HEK293 (cell line): ENCODE measurements around the gene TNFAIP1.

Experiments
- HOXC10 ChIP-seq: sonication (generic); formaldehyde crosslinking; IDR thresholded peaks from 2 replicates; pipeline ENCODE4 v1.8.1; 2023; ENCODE audit warnings: mild to moderate bottlenecking, missing genetic modification reagents
- HOXD13 ChIP-seq: sonication (generic); formaldehyde crosslinking; IDR thresholded peaks from 2 replicates; pipeline ENCODE4 v1.8.0; 2022; ENCODE audit warnings: missing genetic modification reagents, borderline replicate concordance
- KLF10 ChIP-seq: fragments of 450-650 bp; IDR thresholded peaks from 2 replicates; pipeline ENCODE4 v1.5.1; 2018; ENCODE audit warnings: missing biosample characterization, mild to moderate bottlenecking, missing genetic modification characterization
- KLF8 ChIP-seq: fragments of 450-650 bp; formaldehyde crosslinking; IDR thresholded peaks from 2 replicates; pipeline ENCODE4 v1.5.1; 2016; ENCODE audit warnings: missing biosample characterization, missing genetic modification characterization
- SP7 ChIP-seq: fragments of 450-650 bp; formaldehyde crosslinking; IDR thresholded peaks from 2 replicates; pipeline ENCODE4 v1.5.1; 2016; ENCODE audit warnings: missing biosample characterization, missing genetic modification characterization
- TCF7L2 ChIP-seq: IDR thresholded peaks from 2 replicates; pipeline ENCODE4 v1.6.1; 2011; ENCODE audit warnings: low read depth, mild to moderate bottlenecking, inconsistent platforms, low read length, moderate library complexity, borderline replicate concordance
- TSHZ1 ChIP-seq: fragments of 450-650 bp; formaldehyde crosslinking; IDR thresholded peaks from 2 replicates; pipeline ENCODE4 v1.5.1; 2016; ENCODE audit warnings: missing biosample characterization, missing genetic modification characterization, borderline replicate concordance
- YY2 ChIP-seq: fragments of 450-650 bp; formaldehyde crosslinking; IDR thresholded peaks from 2 replicates; pipeline ENCODE4 v1.5.1; 2016; ENCODE audit warnings: missing biosample characterization, missing genetic modification characterization
- ZBTB7A ChIP-seq: fragments of 450-650 bp; formaldehyde crosslinking; IDR thresholded peaks from 2 replicates; pipeline ENCODE4 v1.5.1; 2016; ENCODE audit warnings: low read depth, missing biosample characterization, missing genetic modification characterization
- ZFP3 ChIP-seq: fragments of 450-650 bp; formaldehyde crosslinking; IDR thresholded peaks from 2 replicates; pipeline ENCODE4 v1.5.1; 2016; ENCODE audit warnings: low read depth, missing biosample characterization, missing genetic modification characterization
- ZNF121 ChIP-seq: fragments of 450-650 bp; formaldehyde crosslinking; IDR thresholded peaks from 2 replicates; pipeline ENCODE4 v1.5.1; 2016; ENCODE audit warnings: missing biosample characterization, missing genetic modification characterization
- ZNF133 ChIP-seq: fragments of 450-650 bp; formaldehyde crosslinking; IDR thresholded peaks from 2 replicates; pipeline ENCODE4 v1.5.1; 2016; ENCODE audit warnings: missing biosample characterization, missing genetic modification characterization
- ZNF18 ChIP-seq: fragments of 450-650 bp; formaldehyde crosslinking; IDR thresholded peaks from 2 replicates; pipeline ENCODE4 v1.5.1; 2016; ENCODE audit warnings: missing biosample characterization, missing genetic modification characterization
- ZNF211 ChIP-seq: fragments of 450-650 bp; formaldehyde crosslinking; IDR thresholded peaks from 2 replicates; pipeline ENCODE4 v1.5.1; 2016; ENCODE audit warnings: low read depth, missing biosample characterization, missing genetic modification characterization
- ZNF23 ChIP-seq: fragments of 450-650 bp; formaldehyde crosslinking; IDR thresholded peaks from 2 replicates; pipeline ENCODE4 v1.5.1; 2016; ENCODE audit warnings: missing biosample characterization, missing genetic modification characterization, borderline replicate concordance
- ZNF26 ChIP-seq: fragments of 450-650 bp; formaldehyde crosslinking; IDR thresholded peaks from 2 replicates; pipeline ENCODE4 v1.5.1; 2016; ENCODE audit warnings: missing biosample characterization, missing genetic modification characterization
- ZNF311 ChIP-seq: fragments of 450-650 bp; formaldehyde crosslinking; IDR thresholded peaks from 2 replicates; pipeline ENCODE4 v1.5.1; 2017; ENCODE audit warnings: missing biosample characterization, missing genetic modification characterization, borderline replicate concordance
- ZNF366 ChIP-seq: fragments of 450-650 bp; formaldehyde crosslinking; conservative IDR thresholded peaks from 2 replicates; pipeline ENCODE4 v1.5.1; 2016; ENCODE audit warnings: missing biosample characterization, missing genetic modification characterization
- ZNF394 ChIP-seq: fragments of 450-650 bp; formaldehyde crosslinking; IDR thresholded peaks from 2 replicates; pipeline ENCODE4 v1.5.1; 2016; ENCODE audit warnings: missing biosample characterization, missing genetic modification characterization, mild to moderate bottlenecking, moderate library complexity, borderline replicate concordance
- ZNF426 ChIP-seq: fragments of 450-650 bp; formaldehyde crosslinking; IDR thresholded peaks from 2 replicates; pipeline ENCODE4 v1.5.1; 2017; ENCODE audit warnings: missing biosample characterization, missing genetic modification characterization, mild to moderate bottlenecking, inconsistent platforms, moderate library complexity
- ZNF473 ChIP-seq: fragments of 450-650 bp; formaldehyde crosslinking; IDR thresholded peaks from 2 replicates; pipeline ENCODE4 v1.5.1; 2017; ENCODE audit warnings: missing biosample characterization, missing genetic modification characterization
- ZNF514 ChIP-seq: fragments of 450-650 bp; formaldehyde crosslinking; IDR thresholded peaks from 2 replicates; pipeline ENCODE4 v1.5.1; 2016; ENCODE audit warnings: missing biosample characterization, missing genetic modification characterization
- ZNF624 ChIP-seq: fragments of 450-650 bp; formaldehyde crosslinking; IDR thresholded peaks from 2 replicates; pipeline ENCODE4 v1.5.1; 2017; ENCODE audit warnings: missing biosample characterization, missing genetic modification characterization
- ZNF654 ChIP-seq: fragments of 450-650 bp; formaldehyde crosslinking; IDR thresholded peaks from 2 replicates; pipeline ENCODE4 v1.5.1; 2016; ENCODE audit warnings: low read depth, missing biosample characterization, missing genetic modification characterization
- ZNF677 ChIP-seq: fragments of 450-650 bp; IDR thresholded peaks from 2 replicates; pipeline ENCODE4 v1.5.0; 2018; ENCODE audit warnings: missing biosample characterization, mild to moderate bottlenecking, missing genetic modification characterization, moderate library complexity
- ZNF701 ChIP-seq: fragments of 450-650 bp; formaldehyde crosslinking; IDR thresholded peaks from 2 replicates; pipeline ENCODE4 v1.5.1; 2016; ENCODE audit warnings: missing biosample characterization, missing genetic modification characterization
- ZNF785 ChIP-seq: fragments of 450-650 bp; formaldehyde crosslinking; IDR thresholded peaks from 2 replicates; pipeline ENCODE4 v1.5.1; 2016; ENCODE audit warnings: missing biosample characterization, missing genetic modification characterization
- ZNF830 ChIP-seq: fragments of 450-650 bp; IDR thresholded peaks from 2 replicates; pipeline ENCODE4 v1.5.0; 2018; ENCODE audit warnings: missing biosample characterization, missing genetic modification characterization, low read depth, mild to moderate bottlenecking, moderate library complexity
- ZXDB ChIP-seq: fragments of 450-650 bp; formaldehyde crosslinking; IDR thresholded peaks from 2 replicates; pipeline ENCODE4 v1.5.1; 2016; ENCODE audit warnings: missing biosample characterization, missing genetic modification characterization
- TF ChIP-seq, protein P1 (sequence below): fragments of 450-650 bp; formaldehyde crosslinking; IDR thresholded peaks from 2 replicates; pipeline ENCODE4 v1.5.1; 2016; ENCODE audit warnings: missing biosample characterization, missing genetic modification characterization
- TF ChIP-seq, protein P2 (sequence below): fragments of 450-650 bp; formaldehyde crosslinking; IDR thresholded peaks from 2 replicates; pipeline ENCODE4 v1.5.1; 2016; ENCODE audit warnings: missing biosample characterization, missing genetic modification characterization

The TNFAIP1 gene

GRCh38 chr17:28371245-28372202 is 36.0 kb downstream of the TNFAIP1 start, which contains the start of gene SARM1 (continued):
- peak; percentile 90 for TF ChIP-seq KLF10 (tag by site-specific recombination)
- no peak for TF ChIP-seq ZNF211
- TF ChIP-seq ZNF654 (tag by site-specific recombination), result no peak
- no peak for TF ChIP-seq ZNF311 (tag by site-specific recombination)
- TF ChIP-seq ZNF677 (tag by site-specific recombination), result no peak
- TF ChIP-seq ZNF366, result peak; percentile 95
- no peak for TF ChIP-seq ZFP3
- TF ChIP-seq TSHZ1, result no peak
- no peak for TF ChIP-seq ZNF701 (tag by site-specific recombination)
- TF ChIP-seq ZNF133 (tag by site-specific recombination), result peak; percentile 26; the same call in 1 of the 2 replicates
- TF ChIP-seq ZNF473 (tag by site-specific recombination), result no peak
- peak; percentile 53; the same call in 1 of the 2 replicates for TF ChIP-seq YY2 (tag by site-specific recombination)
- TF ChIP-seq, protein P1, sequence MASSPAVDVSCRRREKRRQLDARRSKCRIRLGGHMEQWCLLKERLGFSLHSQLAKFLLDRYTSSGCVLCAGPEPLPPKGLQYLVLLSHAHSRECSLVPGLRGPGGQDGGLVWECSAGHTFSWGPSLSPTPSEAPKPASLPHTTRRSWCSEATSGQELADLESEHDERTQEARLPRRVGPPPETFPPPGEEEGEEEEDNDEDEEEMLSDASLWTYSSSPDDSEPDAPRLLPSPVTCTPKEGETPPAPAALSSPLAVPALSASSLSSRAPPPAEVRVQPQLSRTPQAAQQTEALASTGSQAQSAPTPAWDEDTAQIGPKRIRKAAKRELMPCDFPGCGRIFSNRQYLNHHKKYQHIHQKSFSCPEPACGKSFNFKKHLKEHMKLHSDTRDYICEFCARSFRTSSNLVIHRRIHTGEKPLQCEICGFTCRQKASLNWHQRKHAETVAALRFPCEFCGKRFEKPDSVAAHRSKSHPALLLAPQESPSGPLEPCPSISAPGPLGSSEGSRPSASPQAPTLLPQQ (tag by site-specific recombination), result peak; percentile 60; the same call in 1 of the 2 replicates
- TF ChIP-seq ZNF394 (tag by site-specific recombination), result peak; percentile 73; the same call in 1 of the 2 replicates
- TF ChIP-seq ZNF514, result no peak
- TF ChIP-seq HOXC10, result no peak
- TF ChIP-seq ZNF18, result no peak
- 0 out of 2 replicates have a peak, but pooled peaks have one; percentile 33 for TF ChIP-seq ZBTB7A
- no peak for TF ChIP-seq ZNF26 (tag by site-specific recombination)
- TF ChIP-seq ZNF121 (tag by site-specific recombination), result no peak
- TF ChIP-seq ZNF23 (tag by site-specific recombination), result no peak
- peak; percentile 47 for TF ChIP-seq SP7 (tag by site-specific recombination)
- no peak for TF ChIP-seq ZNF830 (tag by site-specific recombination)
- TF ChIP-seq ZNF426, result no peak
- peak; percentile 69 for TF ChIP-seq KLF8 (tag by site-specific recombination)
- TF ChIP-seq ZNF624 (tag by site-specific recombination), result no peak
- peak; percentile 89; the same call in 1 of the 2 replicates for TF ChIP-seq ZNF785 (tag by site-specific recombination)
- TF ChIP-seq, protein P2, sequence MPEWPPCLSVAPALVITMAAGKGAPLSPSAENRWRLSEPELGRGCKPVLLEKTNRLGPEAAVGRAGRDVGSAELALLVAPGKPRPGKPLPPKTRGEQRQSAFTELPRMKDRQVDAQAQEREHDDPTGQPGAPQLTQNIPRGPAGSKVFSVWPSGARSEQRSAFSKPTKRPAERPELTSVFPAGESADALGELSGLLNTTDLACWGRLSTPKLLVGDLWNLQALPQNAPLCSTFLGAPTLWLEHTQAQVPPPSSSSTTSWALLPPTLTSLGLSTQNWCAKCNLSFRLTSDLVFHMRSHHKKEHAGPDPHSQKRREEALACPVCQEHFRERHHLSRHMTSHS (tag by site-specific recombination), result no peak
- TF ChIP-seq TCF7L2, result peak; percentile 46; the same call in 1 of the 2 replicates
- TF ChIP-seq ZXDB (tag by site-specific recombination), result no peak; the same call in 1 of the 2 replicates
- TF ChIP-seq HOXD13 (CRISPR knock-in tag), result no peak
